Naive thymus-derived CD4-positive, alpha-beta T cell (primary cell): ENCODE measurements around the gene CFAP43. TPM values are rescaled to one million over a fixed set of nuclear protein-coding genes. Genes with fewer than 3 reads are reported as not detected.
A peak's percentile ranks its signal among the peaks of the same experiment; 100 is the strongest.
"Not testable (repeated sequence)": the region's sequence is repeated elsewhere in the genome, so short reads cannot be mapped to it uniquely, and the experiment has no call there.

Experiments used
- ATAC-seq: fragments of 150-1000 bp; cut with Tn5 transposase; 2 replicates; pipeline ENCODE4 v1.10.0; 2021; ENCODE audit warnings: mild to moderate bottlenecking, moderate library complexity
- CTCF ChIA-PET: fragments of 350-600 bp; sonication (Branson Sonifier 250); formaldehyde crosslinking; loops from one replicate; lab custom pipeline; 2021; ENCODE audit warnings: antibody characterized with exemption; lab: Charles Lee
- POLR2A ChIA-PET: fragments of 350-600 bp; sonication (Branson Sonifier 250); formaldehyde crosslinking; loops from one replicate; lab custom pipeline; 2021; ENCODE audit warnings: antibody characterized with exemption, inconsistent platforms; lab: Charles Lee
- DNase-seq, 9 donors: peaks; one replicate each; pipeline versions ENCODE4 v3.0.0 to v3.0.0-alpha.2; 2020 to 2022; ENCODE audit warnings: mixed read lengths in 1 of 9
- H3K27ac ChIP-seq: one replicate; pipeline ENCODE4 v1.7.0; 2013; ENCODE audit warnings: mild to moderate bottlenecking, low read depth, low read length, moderate library complexity
- H3K27me3 ChIP-seq, 2 donors: one replicate each; pipeline ENCODE4 v1.7.0; 2013; ENCODE audit warnings: low read length in 2 of 2, mild to moderate bottlenecking in 2 of 2, moderate library complexity in 2 of 2; ENCODE audit not compliant: control insufficient read depth in 2 of 2, insufficient read depth in 2 of 2
- H3K36me3 ChIP-seq, 3 experiments: 1 replicate in 2 of 3; 2 replicates in 1 of 3; pipeline ENCODE4 v1.7.0; 2013; ENCODE audit warnings: low read length in 3 of 3, mild to moderate bottlenecking in 3 of 3, moderate library complexity in 1 of 3; ENCODE audit not compliant: insufficient read depth in 3 of 3, control insufficient read depth in 2 of 3
- H3K4me1 ChIP-seq, 2 donors: one replicate each; pipeline ENCODE4 v1.7.0; 2013; ENCODE audit warnings: low read length in 2 of 2, mild to moderate bottlenecking in 2 of 2, moderate library complexity in 1 of 2; ENCODE audit not compliant: control insufficient read depth in 2 of 2, insufficient read depth in 2 of 2
- H3K4me3 ChIP-seq: 2 replicates; pipeline ENCODE4 v1.7.0; 2013; ENCODE audit warnings: mild to moderate bottlenecking, low read length
- H3K9me3 ChIP-seq, 3 experiments: 1 replicate in 2 of 3; 2 replicates in 1 of 3; pipeline ENCODE4 v1.7.0; 2013; ENCODE audit warnings: low read length in 3 of 3; ENCODE audit not compliant: control insufficient read depth in 2 of 3
- H3K27ac Mint-ChIP-seq, 9 donors: one replicate each; pipeline ENCODE4 v1.8.0; 2020 to 2022; ENCODE audit warnings: mixed read lengths in 9 of 9, mild to moderate bottlenecking in 8 of 9, moderate library complexity in 5 of 9, inconsistent platforms in 2 of 9
- H3K27me3 Mint-ChIP-seq, 5 donors: one replicate each; pipeline ENCODE4 v1.8.0; 2021 to 2022; ENCODE audit warnings: mixed read lengths in 5 of 5, mild to moderate bottlenecking in 1 of 5
- H3K36me3 Mint-ChIP-seq, 5 donors: one replicate each; pipeline ENCODE4 v1.8.0; 2020 to 2022; ENCODE audit warnings: mixed read lengths in 5 of 5, mild to moderate bottlenecking in 3 of 5, inconsistent platforms in 1 of 5
- H3K4me1 Mint-ChIP-seq, 7 donors: one replicate each; pipeline ENCODE4 v1.8.0; 2020 to 2022; ENCODE audit warnings: mixed read lengths in 7 of 7, mild to moderate bottlenecking in 3 of 7, inconsistent platforms in 1 of 7
- H3K4me3 Mint-ChIP-seq, 10 donors: one replicate each; pipeline ENCODE4 v1.8.0; 2020 to 2022; ENCODE audit warnings: mild to moderate bottlenecking in 10 of 10, mixed read lengths in 10 of 10, moderate library complexity in 6 of 10, inconsistent platforms in 2 of 10
- H3K9me3 Mint-ChIP-seq, 11 donors: one replicate each; pipeline ENCODE4 v1.8.0; 2020 to 2022; ENCODE audit warnings: mixed read lengths in 11 of 11, mild to moderate bottlenecking in 4 of 11, inconsistent platforms in 1 of 11, moderate library complexity in 1 of 11
- intact Hi-C, 2 donors: fragments of 100-400 bp; cut with micrococcal nuclease; formaldehyde crosslinking; loops; one replicate each; pipeline ENCODE4 v1.15.1; 2023
- polyA plus RNA-seq, 2 donors: library from polyadenylated mRNA; unstranded; fragments of 300-500 nt; fragmentation: Illumina TruSeq; gene quantifications; one replicate each; pipeline ENCODE4 v1.2.3, GENCODE V29; 2021
- total RNA-seq, 6 experiments: library from RNA in 5 of 6; stranded (reverse) in 5 of 6; gene quantifications; 1 replicate in 5 of 6; 2 replicates in 1 of 6; pipeline ENCODE4 v1.2.3 and lab custom pipeline; 2021 to 2026

The CFAP43 gene
- total and polyA plus RNA-seq, 7 experiments from 2014 or later: 0.14 to 0.17 TPM; not detected in 5

DNA sequence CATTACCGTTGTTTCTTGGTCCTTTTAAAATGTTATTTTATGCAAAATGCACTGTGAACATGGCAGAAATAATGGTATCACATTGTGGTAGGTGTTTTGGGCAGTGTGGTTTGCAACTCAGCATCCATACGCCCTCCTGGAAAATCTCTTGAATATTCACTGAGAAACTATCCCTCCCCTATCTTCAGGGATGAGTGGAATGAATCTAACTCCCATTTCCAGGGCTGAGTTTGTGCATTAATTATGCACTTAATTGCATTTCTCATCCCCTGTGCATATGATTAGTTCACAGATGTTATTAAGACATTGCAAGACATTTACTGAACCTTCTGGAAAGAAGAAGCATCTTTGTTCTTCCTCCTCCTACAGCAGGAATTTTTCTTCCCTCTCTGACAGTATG lies 36.5 kb downstream of the CFAP43 start:
- ATAC-seq: no peak
- POLR2A ChIA-PET: no interaction called here
- Mint-ChIP-seq H3K4me3 (no peak overlapping the region), H3K27me3 (peaks cover 5 to 36% (median 18%) of the 10 kb centered on the region in 5 donors), H3K9me3 (peaks cover 0 to 2% (median 0%) of the 10 kb centered on the region in 11 donors), H3K4me1 (no peaks in the 10 kb centered on the region), H3K36me3 (no peaks in the 10 kb centered on the region), H3K27ac (no peak overlapping the region)
- Histone ChIP-seq H3K9me3 (no peaks in the 10 kb centered on the region), H3K27me3 (no peaks in the 10 kb centered on the region), H3K4me3 (no peak overlapping the region), H3K27ac (no peak overlapping the region), H3K36me3 (no peaks in the 10 kb centered on the region), H3K4me1 (no peaks in the 10 kb centered on the region)
- CTCF ChIA-PET: no interaction called here
- intact Hi-C loops: no loop called here
- no peak for DNase-seq

DNA sequence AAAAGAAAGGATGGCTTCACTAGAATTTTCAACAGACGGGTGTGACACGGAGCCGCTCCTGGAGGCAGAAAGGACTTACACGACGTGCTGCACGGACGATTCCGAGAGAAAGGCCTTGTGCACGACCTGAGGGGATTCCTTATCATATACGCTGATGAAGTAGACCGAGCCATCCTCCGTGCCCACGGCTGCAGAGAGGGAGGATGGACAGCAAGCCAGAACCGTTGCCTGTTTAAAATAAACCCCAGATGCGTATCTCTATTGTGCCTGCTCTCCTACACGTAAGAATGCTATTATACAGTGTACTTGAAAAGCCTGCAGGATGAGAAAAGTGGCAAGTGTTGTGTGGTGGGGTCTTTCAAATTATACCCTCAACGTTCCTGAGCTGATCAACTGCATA lies 38.4 kb downstream of the CFAP43 start:
- Histone ChIP-seq H3K4me3 (no peak overlapping the region), H3K27me3 (no peaks in the 10 kb centered on the region), H3K9me3 (no peaks in the 10 kb centered on the region), H3K4me1 (no peaks in the 10 kb centered on the region), H3K27ac (no peak overlapping the region), H3K36me3 (no peaks in the 10 kb centered on the region)
- Mint-ChIP-seq H3K36me3 (no peaks in the 10 kb centered on the region), H3K27ac (no peak overlapping the region), H3K27me3 (peaks cover 5 to 49% (median 28%) of the 10 kb centered on the region in 5 donors), H3K9me3 (peaks cover 0 to 2% (median 0%) of the 10 kb centered on the region in 11 donors), H3K4me1 (no peaks in the 10 kb centered on the region), H3K4me3 (no peak overlapping the region)
- DNase-seq: no peak
- ChIA-PET CTCF (no interaction called here), POLR2A (no interaction called here)
- ATAC-seq: no peak
- intact Hi-C loops: no loop called here

GRCh38 chr10:104190695-104191094 lies 41.5 kb downstream of the CFAP43 start:
- H3K36me3 ChIP-seq: no peaks in the 10 kb centered on the region
- no peaks in the 10 kb centered on the region for H3K4me1 ChIP-seq
- Mint-ChIP-seq H3K36me3 (no peaks in the 10 kb centered on the region), H3K27ac (no peak overlapping the region), H3K27me3 (peaks cover 5 to 47% (median 21%) of the 10 kb centered on the region in 5 donors), H3K4me3 (no peak overlapping the region), H3K9me3 (peaks cover 0 to 2% (median 0%) of the 10 kb centered on the region in 11 donors), H3K4me1 (no peaks in the 10 kb centered on the region)
- ATAC-seq (no peak), DNase-seq (no peak)
- ChIA-PET POLR2A (no interaction called here), CTCF (no interaction called here)
- H3K9me3 ChIP-seq: no peaks in the 10 kb centered on the region
- H3K4me3 ChIP-seq: no peak overlapping the region
- H3K27ac ChIP-seq: no peak overlapping the region
- intact Hi-C loops: no loop called here
- no peaks in the 10 kb centered on the region for H3K27me3 ChIP-seq

- H3K4me1 ChIP-seq: no peaks in the 10 kb centered on the region
- POLR2A ChIA-PET: no interaction called here
- intact Hi-C loops: no loop called here
- Mint-ChIP-seq H3K4me3 (no peak overlapping the region), H3K36me3 (no peaks in the 10 kb centered on the region), H3K27me3 (peaks cover 0 to 22% (median 4%) of the 10 kb centered on the region in 5 donors), H3K27ac (no peak overlapping the region), H3K9me3 (peaks cover 0 to 2% (median 0%) of the 10 kb centered on the region in 11 donors), H3K4me1 (peaks cover 0 to 5% (median 3%) of the 10 kb centered on the region in 7 donors)
- CTCF ChIA-PET: no interaction called here
- ATAC-seq (no peak), DNase-seq (no peak)
- no peaks in the 10 kb centered on the region for H3K27me3 ChIP-seq
- no peaks in the 10 kb centered on the region for H3K9me3 ChIP-seq
- H3K27ac ChIP-seq: no peak overlapping the region
- no peaks in the 10 kb centered on the region for H3K36me3 ChIP-seq
- H3K4me3 ChIP-seq: no peak overlapping the region
These were observed 48.5 kb downstream of the CFAP43 start for GRCh38 chr10:104183682-104184081.

DNA sequence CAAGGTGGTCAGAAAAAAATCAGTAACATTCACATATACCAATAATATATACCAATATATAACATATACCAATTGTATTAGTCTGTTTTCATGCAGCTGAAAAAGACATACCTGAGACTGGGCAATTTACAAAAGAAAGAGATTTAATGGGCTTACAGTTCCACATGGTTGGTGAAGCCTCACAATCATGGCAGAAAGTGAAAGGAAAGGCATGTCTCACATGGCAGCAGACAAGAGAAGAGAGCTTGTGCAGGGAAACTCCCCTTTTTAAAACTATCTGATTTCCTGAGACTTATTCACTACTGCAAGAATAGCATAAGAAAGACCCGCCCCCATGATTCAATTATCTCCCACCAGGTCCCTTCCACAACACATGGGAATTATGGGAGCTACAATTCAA lies 58.0 kb downstream of the CFAP43 start:
- POLR2A ChIA-PET, H3K4me3 ChIP-seq, H3K36me3 Mint-ChIP-seq, DNase-seq, H3K4me3 Mint-ChIP-seq, H3K36me3 ChIP-seq, CTCF ChIA-PET, H3K27ac ChIP-seq, H3K9me3 ChIP-seq, H3K27me3 ChIP-seq, intact Hi-C loops, ATAC-seq: not testable (repeated sequence)
- H3K27me3 Mint-ChIP-seq: peaks cover 0 to 48% (median 0%) of the 10 kb centered on the region in 5 donors
- H3K4me1 Mint-ChIP-seq: peaks cover 13 to 29% (median 24%) of the 10 kb centered on the region in 7 donors
- peak overlapping the region in 1 of 9 donors; percentile 43 for H3K27ac Mint-ChIP-seq
- H3K9me3 Mint-ChIP-seq: peaks cover 0 to 17% (median 10%) of the 10 kb centered on the region in 11 donors
- peaks cover 0 to 21% of the 10 kb centered on the region in 2 donors for H3K4me1 ChIP-seq

DNA sequence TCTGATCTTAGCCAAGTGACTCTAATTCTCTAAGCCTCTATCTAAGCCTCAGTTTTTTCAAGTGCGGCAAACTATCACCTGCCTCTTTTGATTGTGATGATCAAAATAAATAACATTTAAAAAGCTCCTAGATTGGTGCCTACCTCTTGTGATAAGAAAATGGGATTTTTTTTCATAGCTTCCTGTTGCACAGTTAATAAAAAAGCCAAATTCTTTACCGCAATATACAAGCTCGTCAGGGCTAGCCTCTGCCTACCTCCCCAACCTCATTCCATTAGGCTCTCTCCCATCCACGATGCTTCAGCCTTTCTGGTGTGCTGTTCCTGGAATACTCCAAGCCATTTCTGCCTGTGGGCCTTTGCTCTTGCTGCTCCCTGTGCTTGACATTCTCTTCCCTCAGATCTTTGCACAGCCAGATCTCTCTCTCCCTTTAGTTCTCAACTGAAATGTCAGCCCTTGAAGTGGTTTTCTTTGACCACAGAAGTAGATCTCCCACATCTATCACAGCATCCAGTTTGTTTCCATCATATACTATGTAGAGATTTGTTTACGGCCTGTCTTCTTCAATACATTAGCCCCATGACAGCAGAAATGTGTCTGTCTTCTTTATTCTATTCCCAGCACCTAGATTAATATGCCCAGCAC lies 61.4 kb downstream of the CFAP43 start:
- intact Hi-C loops: no loop called here
- H3K4me3 ChIP-seq: no peak overlapping the region
- CTCF ChIA-PET: interaction anchor here (0.5 to 0.7 kb wide), 4 partner anchors 14 to 671 kb away, joined by 3 to 7 read pairs (median 3); no protein-coding TSS in a partner anchor
- POLR2A ChIA-PET: interaction anchor here (0.6 to 1.3 kb wide), 2 partner anchors 49 to 484 kb away, joined by 3 to 5 read pairs; partner anchors contain the start of gene SFR1
- DNase-seq (peak in 7 of 9 donors; percentile 63 to 81 (median 73)), ATAC-seq (peak; percentile 93)
- Mint-ChIP-seq H3K9me3 (peaks cover 0 to 17% (median 10%) of the 10 kb centered on the region in 11 donors), H3K27me3 (peaks cover 0 to 54% (median 11%) of the 10 kb centered on the region in 5 donors), H3K27ac (peak overlapping the region in 8 of 9 donors; percentile 0 to 54 (median 45)), H3K4me3 (peak overlapping the region in 9 of 10 donors; percentile 18 to 74 (median 41)), H3K4me1 (peaks cover 13 to 26% (median 22%) of the 10 kb centered on the region in 7 donors), H3K36me3 (peaks cover 0 to 9% (median 3%) of the 10 kb centered on the region in 5 donors)
- no peaks in the 10 kb centered on the region for H3K9me3 ChIP-seq
- no peaks in the 10 kb centered on the region for H3K27me3 ChIP-seq
- peaks cover 0 to 21% of the 10 kb centered on the region in 2 donors for H3K4me1 ChIP-seq
- H3K27ac ChIP-seq: no peak overlapping the region
- H3K36me3 ChIP-seq: no peaks in the 10 kb centered on the region
